Choroid plexus epithelial cell (primary cell): ENCODE measurements around the gene PTEN.
"Not testable (repeated sequence)": the region's sequence is repeated elsewhere in the genome, so short reads cannot be mapped to it uniquely, and the experiment has no call there.

ENCODE experiments used
- DNase-seq: peaks from one replicate; pipeline ENCODE4 v3.0.0-alpha.2; 2010; ENCODE audit warnings: low read depth
- H3K4me3 ChIP-seq: 2 replicates; pipeline ENCODE4 v1.5.1; 2011; ENCODE audit warnings: low read depth, mild to moderate bottlenecking, control low read depth, low read length, moderate library complexity
- TF ChIP-seq, protein P1 (sequence below): conservative IDR thresholded peaks from 2 replicates; pipeline ENCODE4 v1.5.1; 2011; ENCODE audit warnings: low read depth, mild to moderate bottlenecking, control low read depth, inconsistent platforms, low read length, moderate library complexity

PTEN gene

DNA sequence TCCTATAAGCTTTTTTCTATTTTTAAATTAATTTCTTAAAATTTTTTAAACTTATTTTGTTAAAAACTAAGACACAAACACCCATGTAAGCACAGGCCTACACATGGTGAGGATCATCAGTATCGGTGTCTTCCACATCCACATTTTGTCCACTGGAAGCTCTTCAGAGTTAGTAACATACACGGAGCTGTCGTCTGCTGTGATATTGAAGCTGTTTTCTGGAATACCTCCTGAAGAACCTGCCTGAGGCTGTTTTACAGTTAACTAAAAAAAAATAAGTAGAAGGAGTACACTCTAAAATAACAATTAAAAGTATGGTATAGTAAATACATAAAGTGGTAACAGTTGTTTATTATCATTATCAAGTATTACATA lies 17.8 kb upstream of the PTEN start:
- no peak for DNase-seq
- no peak overlapping the region for H3K4me3 ChIP-seq
- TF ChIP-seq, protein P1, sequence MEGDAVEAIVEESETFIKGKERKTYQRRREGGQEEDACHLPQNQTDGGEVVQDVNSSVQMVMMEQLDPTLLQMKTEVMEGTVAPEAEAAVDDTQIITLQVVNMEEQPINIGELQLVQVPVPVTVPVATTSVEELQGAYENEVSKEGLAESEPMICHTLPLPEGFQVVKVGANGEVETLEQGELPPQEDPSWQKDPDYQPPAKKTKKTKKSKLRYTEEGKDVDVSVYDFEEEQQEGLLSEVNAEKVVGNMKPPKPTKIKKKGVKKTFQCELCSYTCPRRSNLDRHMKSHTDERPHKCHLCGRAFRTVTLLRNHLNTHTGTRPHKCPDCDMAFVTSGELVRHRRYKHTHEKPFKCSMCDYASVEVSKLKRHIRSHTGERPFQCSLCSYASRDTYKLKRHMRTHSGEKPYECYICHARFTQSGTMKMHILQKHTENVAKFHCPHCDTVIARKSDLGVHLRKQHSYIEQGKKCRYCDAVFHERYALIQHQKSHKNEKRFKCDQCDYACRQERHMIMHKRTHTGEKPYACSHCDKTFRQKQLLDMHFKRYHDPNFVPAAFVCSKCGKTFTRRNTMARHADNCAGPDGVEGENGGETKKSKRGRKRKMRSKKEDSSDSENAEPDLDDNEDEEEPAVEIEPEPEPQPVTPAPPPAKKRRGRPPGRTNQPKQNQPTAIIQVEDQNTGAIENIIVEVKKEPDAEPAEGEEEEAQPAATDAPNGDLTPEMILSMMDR: no peak

DNA sequence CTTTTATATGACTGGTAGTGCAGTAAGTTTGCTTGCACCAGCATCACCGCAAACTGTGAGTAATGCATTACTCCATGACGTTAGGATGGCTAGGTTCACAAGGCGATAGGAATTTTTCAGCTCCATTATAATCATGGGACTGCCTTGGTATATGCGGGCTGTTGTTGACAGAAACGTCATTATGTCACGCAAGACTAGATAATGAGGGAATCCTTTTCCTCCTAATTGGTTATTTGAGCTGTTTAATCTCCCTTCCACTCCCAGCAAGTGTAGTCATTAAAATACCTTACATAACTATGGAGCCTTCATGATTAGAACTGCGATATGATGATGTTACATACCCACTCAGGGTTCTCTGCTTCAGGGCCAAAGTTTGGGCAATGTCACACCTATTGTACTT lies 17.4 kb upstream of the PTEN start:
- DNase-seq: peak; percentile 91
- no peak overlapping the region for H3K4me3 ChIP-seq
- TF ChIP-seq, protein P1: no peak

DNA sequence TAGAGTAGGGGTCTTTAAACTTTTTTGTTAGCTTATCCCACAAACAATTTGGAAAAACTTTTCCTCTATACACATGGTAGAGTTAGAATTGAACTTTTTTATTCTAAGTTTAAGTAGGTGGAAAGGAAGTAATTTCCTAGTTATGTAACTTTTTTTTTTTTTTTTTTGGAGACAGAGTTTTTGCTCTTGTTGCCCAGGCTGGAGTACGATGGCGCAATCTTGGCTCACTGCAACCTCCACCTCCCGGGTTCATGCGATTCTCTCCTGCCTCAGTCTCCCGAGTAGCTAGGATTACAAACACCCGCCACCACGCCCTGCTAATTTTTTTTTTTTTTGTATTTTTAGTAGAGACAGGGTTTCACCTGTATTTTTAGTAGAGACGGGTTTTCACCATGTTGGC lies 16.7 kb upstream of the PTEN start:
- not testable (repeated sequence) for DNase-seq, H3K4me3 ChIP-seq

DNA sequence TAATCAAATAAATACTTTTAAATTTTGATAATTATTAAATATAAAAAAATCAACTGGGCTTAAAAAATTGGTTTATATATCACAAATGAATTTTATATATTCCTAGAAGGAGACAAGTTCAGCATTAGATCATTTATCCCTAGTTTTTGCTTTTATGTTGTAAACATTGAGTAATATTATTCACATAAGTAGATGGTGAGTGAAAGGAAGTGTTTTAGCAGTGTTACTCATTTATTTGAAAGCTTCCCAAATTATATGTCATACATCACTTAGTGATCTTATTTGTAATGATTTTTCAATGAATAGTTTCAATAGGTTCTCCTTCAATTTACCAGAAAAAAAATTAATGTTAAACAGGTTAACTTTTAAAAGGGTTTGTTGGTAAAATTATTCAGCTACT lies 15.9 kb upstream of the PTEN start:
- DNase-seq: no peak
- no peak overlapping the region for H3K4me3 ChIP-seq
- TF ChIP-seq, protein P1: no peak

DNA sequence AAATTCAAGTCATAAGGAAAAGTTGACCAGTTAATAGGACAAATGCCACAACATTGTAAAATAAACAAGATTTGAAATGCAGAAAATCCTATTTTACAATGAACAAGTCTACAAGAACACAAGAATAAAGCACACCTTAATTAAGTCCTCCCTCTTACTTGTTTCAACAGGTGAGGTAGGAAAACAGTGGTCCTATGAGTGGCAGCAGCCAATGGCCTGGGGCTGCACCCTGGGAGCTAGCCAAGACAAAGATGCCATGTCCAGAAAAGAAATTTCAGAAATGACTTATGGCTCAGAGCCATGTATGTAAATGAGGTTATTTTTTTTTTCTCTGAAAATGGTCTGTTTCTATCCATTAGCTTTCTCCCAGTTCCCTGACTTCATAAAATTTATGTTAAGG lies 14.4 kb upstream of the PTEN start:
- no peak overlapping the region for H3K4me3 ChIP-seq
- DNase-seq: no peak
- TF ChIP-seq, protein P1: no peak

DNA sequence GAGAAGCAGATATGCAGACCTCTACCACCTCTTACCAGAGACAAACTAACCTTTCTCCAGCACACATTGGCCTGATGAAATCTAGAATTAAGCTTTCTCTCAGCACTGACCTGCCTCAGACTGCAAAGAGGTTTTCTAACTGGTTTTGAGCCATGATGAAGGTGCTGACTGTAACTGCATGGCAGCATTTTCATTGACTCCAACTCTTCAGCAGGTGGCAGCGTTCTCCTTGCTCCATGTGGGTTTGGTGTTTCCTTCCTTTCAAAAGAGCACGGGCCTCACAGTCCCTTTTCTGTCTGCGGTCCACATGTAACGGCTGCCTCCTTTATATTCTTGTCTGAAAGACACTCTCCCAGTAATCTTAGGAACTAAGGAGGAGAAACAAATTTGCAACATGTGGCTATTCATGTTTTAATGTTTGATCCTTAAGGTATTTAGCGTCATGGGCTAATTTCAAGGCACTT lies 12.7 kb upstream of the PTEN start:
- TF ChIP-seq, protein P1: peak; percentile 85
- peak; percentile 85 for DNase-seq
- no peak overlapping the region for H3K4me3 ChIP-seq

DNA sequence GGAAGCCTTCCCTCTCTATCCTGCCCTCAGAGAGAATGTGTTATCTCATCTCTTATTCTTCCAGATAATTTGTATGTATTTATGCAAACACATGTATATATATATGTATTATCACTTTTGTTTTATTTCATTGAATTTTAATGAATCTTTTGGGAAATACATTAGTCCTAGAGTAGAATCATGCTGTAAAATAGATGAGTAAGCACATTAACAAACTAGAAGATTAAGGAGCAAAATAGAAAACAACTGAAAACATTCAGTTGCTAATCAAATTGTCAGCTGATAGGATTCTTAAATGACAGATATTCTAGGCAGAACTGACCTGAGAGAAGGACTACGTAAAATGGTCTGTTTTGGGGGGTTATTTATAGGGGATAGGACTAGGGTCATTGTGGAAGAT lies 11.3 kb upstream of the PTEN start:
- H3K4me3 ChIP-seq: no peak overlapping the region
- no peak for DNase-seq
- TF ChIP-seq, protein P1: no peak

DNA sequence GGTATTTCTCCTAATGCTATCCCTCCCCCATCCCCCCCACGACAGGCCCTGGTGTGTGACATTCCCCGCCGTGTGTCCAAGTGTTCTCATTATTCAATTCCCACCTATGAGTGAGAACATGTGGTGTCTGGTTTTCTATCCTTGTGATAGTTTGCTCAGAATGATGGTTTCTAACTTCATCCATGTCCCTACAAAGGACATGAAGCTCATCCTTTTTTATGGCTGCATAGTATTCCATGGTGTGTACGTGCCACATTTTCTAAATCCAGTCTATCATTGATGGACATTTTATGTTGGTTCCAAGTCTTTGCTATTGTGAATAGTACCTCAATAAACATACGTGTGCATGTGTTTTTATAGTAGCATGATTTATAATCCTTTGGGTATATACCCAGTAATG lies 8.2 kb upstream of the PTEN start:
- DNase-seq, H3K4me3 ChIP-seq: not testable (repeated sequence)

DNA sequence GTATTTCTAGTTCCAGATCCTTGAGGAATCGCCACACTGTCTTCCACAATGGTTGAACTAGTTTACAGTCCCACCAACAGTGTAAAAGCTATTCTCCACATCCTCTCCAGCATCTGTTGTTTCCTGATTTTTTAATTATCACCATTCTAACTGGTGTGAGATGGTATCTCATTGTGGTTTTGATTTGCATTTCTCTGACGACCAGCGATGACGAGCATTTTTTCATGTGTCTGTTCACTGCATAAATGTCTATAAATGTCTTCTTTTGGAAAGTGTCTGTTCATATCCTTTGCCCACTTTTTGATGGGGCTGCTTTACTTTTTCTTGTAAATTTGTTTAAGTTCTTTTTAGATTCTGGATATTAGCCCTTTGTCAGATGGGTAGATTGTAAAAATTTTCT lies 7.8 kb upstream of the PTEN start:
- H3K4me3 ChIP-seq, DNase-seq: not testable (repeated sequence)
